Mesothelial cell of epicardium (in vitro differentiated cells): ENCODE measurements around the gene ATP5IF1. TPM values are rescaled to one million over a fixed set of nuclear protein-coding genes. Genes with fewer than 3 reads are reported as not detected.

ENCODE experiments used
- DNase-seq, 2 experiments: peaks; one replicate each; pipeline ENCODE4 v3.0.0; 2021; ENCODE audit warnings: low spot score in 2 of 2; ENCODE audit not compliant: unreplicated experiment in 2 of 2
- H3K27ac Mint-ChIP-seq: 2 replicates; pipeline ENCODE4 v1.8.0; 2021; ENCODE audit warnings: mixed read lengths
- H3K27me3 Mint-ChIP-seq: 2 replicates; pipeline ENCODE4 v1.8.0; 2021; ENCODE audit warnings: low read depth, mixed read lengths
- H3K36me3 Mint-ChIP-seq: 2 replicates; pipeline ENCODE4 v1.8.0; 2021; ENCODE audit warnings: mixed read lengths
- H3K4me1 Mint-ChIP-seq: 2 replicates; pipeline ENCODE4 v1.8.0; 2021; ENCODE audit warnings: mixed read lengths
- H3K4me3 Mint-ChIP-seq: 2 replicates; pipeline ENCODE4 v1.8.0; 2021; ENCODE audit warnings: mild to moderate bottlenecking, moderate library complexity, mixed read lengths
- H3K9me3 Mint-ChIP-seq: 2 replicates; pipeline ENCODE4 v1.8.0; 2021; ENCODE audit warnings: mixed read lengths
- CTCF ChIP-seq: fragments of 200-600 bp; sonication (generic); IDR thresholded peaks from one replicate; pipeline ENCODE4 v1.5.0; 2021; ENCODE audit warnings: antibody characterized with exemption; ENCODE audit not compliant: unreplicated experiment
- total RNA-seq: library from RNA; stranded (reverse); gene quantifications from 3 replicates; pipeline ENCODE4 v1.2.1, GENCODE V29; 2021

ATP5IF1 gene
- total RNA-seq, 1 donor from 2014 or later = 125 TPM

- Mint-ChIP-seq H3K4me3 (no peak overlapping the region), H3K36me3 (peaks cover 33% of the 10 kb centered on the region), H3K4me1 (no peaks in the 10 kb centered on the region), H3K9me3 (no peaks in the 10 kb centered on the region), H3K27ac (no peak overlapping the region), H3K27me3 (no peaks in the 10 kb centered on the region)
- TF ChIP-seq CTCF = no peak
- no peak for DNase-seq
These were observed 30.7 kb upstream of the ATP5IF1 start for GRCh38 chr1:28205243-28205642.

- DNase-seq = no peak
These were observed 27.0 kb upstream of the ATP5IF1 start for GRCh38 chr1:28208818-28209441.

GRCh38 chr1:28209700-28210099 lies 26.2 kb upstream of the ATP5IF1 start:
- no peaks in the 10 kb centered on the region for H3K4me1 Mint-ChIP-seq
- no peak for TF ChIP-seq CTCF
- DNase-seq = no peak
- peaks cover 13% of the 10 kb centered on the region for H3K36me3 Mint-ChIP-seq
- no peaks in the 10 kb centered on the region for H3K27me3 Mint-ChIP-seq
- no peak overlapping the region for H3K4me3 Mint-ChIP-seq
- H3K27ac Mint-ChIP-seq = peak overlapping the region; percentile 48
- no peaks in the 10 kb centered on the region for H3K9me3 Mint-ChIP-seq

More at GRCh38 chr1:28208818-28209441, 27.0 kb upstream of the ATP5IF1 start:
- no peaks in the 10 kb centered on the region for H3K4me1 Mint-ChIP-seq
- H3K9me3 Mint-ChIP-seq = no peaks in the 10 kb centered on the region
- H3K36me3 Mint-ChIP-seq = peaks cover 16% of the 10 kb centered on the region
- peak overlapping the region; percentile 48 for H3K27ac Mint-ChIP-seq
- H3K27me3 Mint-ChIP-seq = no peaks in the 10 kb centered on the region
- H3K4me3 Mint-ChIP-seq = no peak overlapping the region
- TF ChIP-seq CTCF = no peak

DNA sequence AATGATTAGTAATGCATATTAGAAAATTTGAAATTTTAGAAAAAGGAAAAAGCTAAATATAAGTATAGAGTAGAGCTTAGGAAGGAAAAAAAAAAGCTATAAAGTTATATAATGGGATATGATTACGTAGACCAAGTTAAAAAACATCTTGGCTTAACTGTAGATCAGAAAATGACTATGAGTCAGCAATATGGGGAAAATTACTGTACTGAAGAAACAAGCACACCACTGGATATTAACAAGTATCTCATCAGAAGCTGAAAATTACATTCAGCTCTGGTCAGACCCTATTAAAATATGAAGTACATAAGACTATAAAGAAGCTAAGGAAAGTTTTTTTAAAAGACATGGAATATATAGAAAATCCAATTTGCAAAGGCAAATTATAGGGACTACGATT lies 22.6 kb upstream of the ATP5IF1 start:
- DNase-seq = no peak
- no peaks in the 10 kb centered on the region for H3K4me1 Mint-ChIP-seq
- no peaks in the 10 kb centered on the region for H3K27me3 Mint-ChIP-seq
- H3K27ac Mint-ChIP-seq = no peak overlapping the region
- TF ChIP-seq CTCF = no peak
- H3K4me3 Mint-ChIP-seq = no peak overlapping the region
- peaks cover 10% of the 10 kb centered on the region for H3K36me3 Mint-ChIP-seq
- H3K9me3 Mint-ChIP-seq = no peaks in the 10 kb centered on the region

DNA sequence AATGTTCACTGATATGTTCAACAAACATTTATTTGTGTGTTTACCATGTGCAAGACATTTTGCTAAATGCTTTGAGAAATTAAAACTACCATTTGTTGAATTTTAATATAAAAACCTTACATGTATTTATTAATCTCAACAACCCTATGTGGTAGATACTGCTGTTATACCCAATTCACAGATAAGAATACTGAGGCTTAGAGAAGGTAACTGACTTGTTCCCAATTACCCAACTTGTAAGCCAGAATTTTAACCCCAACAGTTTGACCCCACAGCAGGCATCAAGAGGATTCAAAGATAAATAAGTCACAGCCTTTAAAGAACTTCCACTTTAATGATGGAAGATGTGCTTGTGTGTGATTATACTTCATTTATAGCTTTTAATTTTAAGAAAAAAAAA lies 6.8 kb upstream of the ATP5IF1 start:
- Mint-ChIP-seq H3K27ac (no peak overlapping the region), H3K27me3 (no peaks in the 10 kb centered on the region), H3K4me3 (no peak overlapping the region), H3K4me1 (peaks cover 9% of the 10 kb centered on the region), H3K9me3 (no peaks in the 10 kb centered on the region), H3K36me3 (peaks cover 20% of the 10 kb centered on the region)
- TF ChIP-seq CTCF = no peak
- no peak for DNase-seq

GRCh38 chr1:28229996-28230395 lies 5.9 kb upstream of the ATP5IF1 start:
- Mint-ChIP-seq H3K27ac (no peak overlapping the region), H3K36me3 (peaks cover 17% of the 10 kb centered on the region)

More at GRCh38 chr1:28229996-28230395, 5.9 kb upstream of the ATP5IF1 start:
- no peaks in the 10 kb centered on the region for H3K9me3 Mint-ChIP-seq
- TF ChIP-seq CTCF = no peak
- H3K27me3 Mint-ChIP-seq = no peaks in the 10 kb centered on the region
- no peak for DNase-seq
- H3K4me3 Mint-ChIP-seq = peak overlapping the region; percentile 30
- H3K4me1 Mint-ChIP-seq = peaks cover 9% of the 10 kb centered on the region
